GM10248 (cell line): ENCODE data around the gene ARMC2.

ENCODE experiments used
- CTCF ChIA-PET: fragments of 300-600 bp; sonication (Branson Sonifier 250); formaldehyde crosslinking; extraction: SDS; loops from one replicate; lab custom pipeline; 2021; ENCODE audit warnings: antibody characterized with exemption; lab: Yijun Ruan, JAX
- POLR2A ChIA-PET: fragments of 350-650 bp; sonication (Branson Sonifier 250); formaldehyde crosslinking; extraction: SDS; loops from one replicate; lab custom pipeline; 2020; ENCODE audit warnings: antibody characterized with exemption; lab: Yijun Ruan, JAX
- DNase-seq: peaks from one replicate; pipeline ENCODE4 v3.0.0; 2012; ENCODE audit errors: extremely low spot score
- CTCF ChIP-seq: IDR thresholded peaks from 2 replicates; pipeline ENCODE4 v1.5.1; 2012; ENCODE audit warnings: mild to moderate bottlenecking, low read depth; ENCODE audit errors: extremely low read depth, missing control alignments, control extremely low read depth

Gene ARMC2

DNA sequence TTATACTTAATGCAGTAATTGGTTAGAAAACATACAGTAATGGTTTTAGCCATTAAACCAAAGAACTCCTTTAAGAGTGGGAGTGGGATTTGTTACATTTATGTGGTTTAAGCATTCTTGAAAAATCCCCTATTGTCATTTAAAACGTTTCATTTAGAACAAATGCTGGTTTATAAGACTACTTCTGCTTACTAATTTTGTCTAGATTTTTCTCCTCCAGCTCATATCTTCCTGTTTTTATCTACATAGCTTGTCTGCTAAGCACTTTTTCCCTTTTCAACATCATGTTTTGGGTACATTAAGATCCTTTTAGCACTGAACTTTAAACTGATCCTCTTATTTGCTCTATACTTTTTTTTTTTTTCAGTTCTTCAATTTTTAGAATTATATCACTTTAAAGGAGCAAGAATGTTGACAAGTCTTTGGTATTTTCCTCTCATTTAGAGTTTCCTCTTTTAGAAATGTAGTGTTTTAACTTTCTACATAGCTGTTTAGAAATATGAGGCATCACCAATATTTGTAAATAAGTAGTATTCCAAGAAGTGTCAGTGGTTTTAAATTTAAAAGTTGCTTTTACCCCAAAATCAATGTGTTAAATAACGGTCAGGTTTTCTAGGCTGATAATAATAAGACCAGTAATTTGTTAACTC, 165.6 kb downstream of the ARMC2 start:
- CTCF ChIA-PET, result interaction anchor here (1.7 kb wide), 1 partner anchor 27 kb away, joined by 4 read pairs; no protein-coding TSS in a partner anchor

GRCh38 chr6:109014606-109015005, 166.4 kb downstream of the ARMC2 start:
- ChIA-PET CTCF (interaction anchor here (1.0 kb wide), 1 partner anchor 14 kb away, joined by 3 read pairs; no protein-coding TSS in a partner anchor), POLR2A (no interaction called here)
- TF ChIP-seq CTCF, result no peak
- DNase-seq, result no peak

More for the DNA sequence above, 165.6 kb downstream of the ARMC2 start:
- POLR2A ChIA-PET, result no interaction called here
- no peak for TF ChIP-seq CTCF
- DNase-seq, result no peak

DNA sequence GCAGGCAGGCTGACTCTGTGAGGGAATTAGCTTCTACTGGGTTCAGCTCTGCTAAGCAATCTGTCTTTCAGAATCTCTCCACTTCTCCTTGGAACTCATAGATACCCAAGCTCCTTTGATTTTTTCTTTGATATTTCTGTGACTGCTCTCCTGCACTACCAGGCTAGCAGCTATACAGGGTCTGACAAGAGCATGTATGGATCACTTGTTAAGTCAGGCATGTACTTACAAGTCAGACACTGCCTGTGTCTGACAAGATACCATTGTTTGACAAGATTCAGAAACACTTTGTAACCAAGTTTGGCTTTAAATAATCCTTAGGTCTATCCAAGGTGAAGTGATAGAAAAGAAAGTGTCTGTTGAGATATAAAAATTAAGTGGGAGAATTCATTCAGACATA, 167.0 kb downstream of the ARMC2 start:
- ChIA-PET CTCF (interaction anchor here (1.0 kb wide), 1 partner anchor 14 kb away, joined by 3 read pairs; no protein-coding TSS in a partner anchor), POLR2A (no interaction called here)
- DNase-seq, result no peak
- no peak for TF ChIP-seq CTCF

DNA sequence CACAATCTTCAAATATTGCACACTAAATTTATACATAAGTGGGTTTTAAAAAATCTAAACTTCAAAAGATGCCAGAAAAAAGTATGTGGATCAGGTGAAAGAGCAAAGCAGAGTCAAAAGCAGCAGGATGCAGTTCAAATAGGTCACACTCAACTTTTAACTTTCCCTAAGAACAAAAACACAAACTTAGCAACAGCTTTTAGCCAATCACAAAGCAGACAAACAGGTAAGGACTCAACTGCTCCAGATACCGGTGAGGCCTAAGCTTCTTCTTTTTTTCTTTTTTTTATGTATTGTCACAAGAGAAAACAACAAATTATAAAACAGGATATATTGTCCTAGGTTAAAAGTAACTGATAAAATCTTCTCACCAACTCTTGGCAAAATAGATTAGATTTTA, 171.7 kb downstream of the ARMC2 start:
- DNase-seq, result no peak
- ChIA-PET CTCF (no interaction called here), POLR2A (interaction anchor here (0.6 kb wide), 1 partner anchor 25 kb away, joined by 3 read pairs; no protein-coding TSS in a partner anchor)
- no peak for TF ChIP-seq CTCF

DNA sequence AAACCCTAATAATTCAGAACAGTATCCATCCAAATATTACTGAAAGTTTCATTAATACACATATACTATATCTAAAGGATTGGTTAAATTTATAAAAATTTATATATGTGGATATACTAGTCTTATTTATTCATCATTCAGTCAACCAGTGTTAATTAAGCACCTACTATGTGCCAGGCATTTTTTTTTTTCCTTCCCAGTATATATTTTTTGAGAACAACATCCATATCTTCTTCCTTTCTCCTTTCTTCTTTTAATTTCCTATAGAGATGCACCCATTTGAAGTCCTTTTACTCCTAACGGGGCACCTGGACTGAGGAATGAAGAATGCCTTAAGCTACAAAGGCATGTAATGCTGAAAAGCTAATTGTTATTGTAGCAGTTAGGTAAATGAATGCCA, 173.6 kb downstream of the ARMC2 start:
- no peak for DNase-seq
- ChIA-PET POLR2A (no interaction called here), CTCF (interaction anchor here (0.9 kb wide), 1 partner anchor 51 kb away, joined by 3 read pairs; no protein-coding TSS in a partner anchor)
- TF ChIP-seq CTCF, result no peak

DNA sequence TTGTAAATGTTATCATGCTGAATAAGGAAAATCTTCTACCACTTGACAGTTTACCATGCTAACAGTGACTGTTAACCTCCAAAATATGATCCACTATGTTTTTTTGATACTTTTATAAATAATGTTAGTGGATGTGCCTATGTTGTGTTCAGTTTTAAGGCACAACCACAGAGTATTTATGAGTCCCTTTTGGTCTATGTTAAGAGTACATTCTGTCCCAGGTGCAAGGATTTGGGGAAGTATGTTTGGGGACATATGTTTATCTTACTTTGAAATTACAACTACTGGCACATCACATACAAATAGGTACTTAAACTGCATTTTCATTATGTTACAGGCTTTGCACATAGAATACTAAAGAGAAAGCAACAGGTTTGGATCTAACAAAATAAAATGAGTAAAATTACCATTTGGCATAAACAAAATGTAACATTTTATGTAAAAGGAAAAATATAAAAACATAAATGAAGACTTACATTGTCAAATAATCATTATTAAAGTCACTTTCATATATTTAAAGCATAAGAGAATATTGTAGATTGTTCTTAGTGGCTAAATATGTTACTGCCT, 175.2 kb downstream of the ARMC2 start:
- TF ChIP-seq CTCF, result no peak
- ChIA-PET POLR2A (no interaction called here), CTCF (no interaction called here)
- DNase-seq, result no peak
